Astrocyte of the spinal cord (primary cell): ENCODE results near the gene PRPF4.
"Not testable (repeated sequence)": the region's sequence is repeated elsewhere in the genome, so short reads cannot be mapped to it uniquely, and the experiment has no call there.

ENCODE experiments used
- DNase-seq: peaks from one replicate; pipeline ENCODE4 v3.0.0; 2011; ENCODE audit warnings: low read depth, low spot score
- H3K4me3 ChIP-seq: 2 replicates; pipeline ENCODE4 v1.5.1; 2011; ENCODE audit warnings: low read depth, mild to moderate bottlenecking, low read length, moderate library complexity
- CTCF ChIP-seq: IDR thresholded peaks from 2 replicates; pipeline ENCODE4 v1.5.1; 2012; ENCODE audit warnings: low read depth, mild to moderate bottlenecking, low read length, inconsistent platforms
- in situ Hi-C: cut with HindIII; loops from 2 replicates; pipeline ENCODE4 v1.10.0; 2017; ENCODE audit warnings: low sequenced_read_pairs

PRPF4 gene

GRCh38 chr9:113238202-113238858 is 37.1 kb upstream of the PRPF4 start:
- no peak for TF ChIP-seq CTCF
- in situ Hi-C loops, result no loop called here
- no peak overlapping the region for H3K4me3 ChIP-seq
- DNase-seq, result no peak

- no peak overlapping the region for H3K4me3 ChIP-seq
- DNase-seq, result no peak
- TF ChIP-seq CTCF, result no peak
- in situ Hi-C loops, result no loop called here
These were observed 36.6 kb upstream of the PRPF4 start for GRCh38 chr9:113238859-113239232.

GRCh38 chr9:113241161-113241560 is 34.3 kb upstream of the PRPF4 start:
- H3K4me3 ChIP-seq, result no peak overlapping the region
- DNase-seq, result no peak
- TF ChIP-seq CTCF, result no peak
- in situ Hi-C loops, result no loop called here

- DNase-seq, result no peak
- in situ Hi-C loops, result no loop called here
- no peak overlapping the region for H3K4me3 ChIP-seq
- no peak for TF ChIP-seq CTCF
These were observed 30.9 kb upstream of the PRPF4 start for GRCh38 chr9:113244556-113244955.

GRCh38 chr9:113245894-113246293 is 29.6 kb upstream of the PRPF4 start:
- no peak overlapping the region for H3K4me3 ChIP-seq
- in situ Hi-C loops, result no loop called here
- no peak for DNase-seq
- TF ChIP-seq CTCF, result no peak

- no peak for DNase-seq
- no peak for TF ChIP-seq CTCF
- H3K4me3 ChIP-seq, result no peak overlapping the region
- in situ Hi-C loops, result no loop called here
These were observed 28.5 kb upstream of the PRPF4 start for GRCh38 chr9:113246928-113247327.

GRCh38 chr9:113247640-113248039 is 27.8 kb upstream of the PRPF4 start:
- in situ Hi-C loops, result no loop called here
- H3K4me3 ChIP-seq, result no peak overlapping the region
- no peak for TF ChIP-seq CTCF
- no peak for DNase-seq

- in situ Hi-C loops, DNase-seq, H3K4me3 ChIP-seq: not testable (repeated sequence)
These were observed 25.8 kb upstream of the PRPF4 start for GRCh38 chr9:113249661-113250060.
